IMR-90 (cell line): ENCODE results near the gene EYS. TPM values are rescaled to one million over a fixed set of nuclear protein-coding genes. Genes with fewer than 3 reads are reported as not detected.

ENCODE experiments used
- ATAC-seq: fragments of 200-7000 bp; cut with Tn5 transposase; 2 replicates; pipeline ENCODE4 v1.9.1; 2020; ENCODE audit warnings: low read depth, mild to moderate bottlenecking, moderate library complexity
- BruUV-seq: library from RNA; stranded (reverse); fragments of 400-500 nt; replicated peaks from 2 replicates; lab custom pipeline; 2021; lab: Mats Ljungman, UMichigan
- CTCF ChIA-PET: fragments of 300-600 bp; formaldehyde crosslinking; extraction: SDS; loops from one replicate; lab custom pipeline; 2021; ENCODE audit warnings: antibody characterized with exemption; lab: Yijun Ruan, JAX
- POLR2A ChIA-PET: fragments of 300-600 bp; sonication (Branson Sonifier 250); formaldehyde crosslinking; loops from one replicate; lab custom pipeline; 2022; ENCODE audit warnings: antibody characterized with exemption; ENCODE audit not compliant: unreplicated experiment; lab: Charles Lee
- DNase-seq: peaks from one replicate; pipeline ENCODE4 v3.0.0; 2013
- H2AFZ ChIP-seq: replicated peaks from 2 replicates; pipeline ENCODE3; 2013; ENCODE audit warnings: low read length, mild to moderate bottlenecking; ENCODE audit not compliant: poor library complexity
- H2AK5ac ChIP-seq: 2 replicates; pipeline ENCODE4 v1.6.1; 2013; ENCODE audit warnings: low read depth, low read length, inconsistent platforms
- H2AK9ac ChIP-seq: replicated peaks from 2 replicates; pipeline ENCODE3; 2013; ENCODE audit warnings: mild to moderate bottlenecking, low read depth, low read length, moderate library complexity; ENCODE audit not compliant: poor library complexity
- H2BK120ac ChIP-seq: 2 replicates; pipeline ENCODE4 v1.6.1; 2013; ENCODE audit warnings: low read depth, low read length, inconsistent platforms
- H2BK15ac ChIP-seq: 3 replicates; pipeline ENCODE4 v1.6.1; 2013; ENCODE audit warnings: low read depth, low read length, inconsistent platforms
- H2BK20ac ChIP-seq: 2 replicates; pipeline ENCODE4 v1.6.1; 2013; ENCODE audit warnings: low read depth, mild to moderate bottlenecking, inconsistent platforms, low read length, moderate library complexity
- H2BK5ac ChIP-seq: 2 replicates; pipeline ENCODE4 v1.6.1; 2013; ENCODE audit warnings: mild to moderate bottlenecking, low read depth, low read length, inconsistent platforms; ENCODE audit not compliant: poor library complexity, severe bottlenecking
- H3K14ac ChIP-seq: replicated peaks from 2 replicates; pipeline ENCODE4 v1.6.1; 2013; ENCODE audit warnings: low read depth, low read length, inconsistent platforms
- H3K18ac ChIP-seq: 2 replicates; pipeline ENCODE4 v1.6.1; 2013; ENCODE audit warnings: low read depth, low read length, control low read depth
- H3K23ac ChIP-seq: 2 replicates; pipeline ENCODE4 v1.6.1; 2013; ENCODE audit warnings: low read depth, low read length, inconsistent platforms
- H3K27ac ChIP-seq: 2 replicates; pipeline ENCODE4 v1.5.1; 2013; ENCODE audit warnings: mild to moderate bottlenecking, control low read depth, low read length; ENCODE audit not compliant: insufficient read depth
- H3K27me3 ChIP-seq: 2 replicates; pipeline ENCODE4 v1.6.1; 2013; ENCODE audit warnings: low read length; ENCODE audit not compliant: control insufficient read depth, insufficient read depth
- H3K36me3 ChIP-seq: 2 replicates; pipeline ENCODE4 v1.6.1; 2013; ENCODE audit warnings: low read length, mixed read lengths; ENCODE audit not compliant: control insufficient read depth, insufficient read depth
- H3K4ac ChIP-seq: 2 replicates; pipeline ENCODE4 v1.6.1; 2013; ENCODE audit warnings: low read depth, low read length, inconsistent platforms
- H3K4me1 ChIP-seq: 2 replicates; pipeline ENCODE4 v1.6.1; 2013; ENCODE audit warnings: low read length, mixed read lengths; ENCODE audit not compliant: control insufficient read depth, insufficient read depth
- H3K4me2 ChIP-seq: 2 replicates; pipeline ENCODE4 v1.6.1; 2013; ENCODE audit warnings: low read depth, mild to moderate bottlenecking, control low read depth, low read length, moderate library complexity
- H3K4me3 ChIP-seq: 2 replicates; pipeline ENCODE4 v1.5.1; 2013; ENCODE audit warnings: low read depth, mild to moderate bottlenecking, control low read depth, low read length, moderate library complexity; ENCODE audit not compliant: insufficient read depth
- H3K56ac ChIP-seq: 2 replicates; pipeline ENCODE4 v1.6.1; 2013; ENCODE audit warnings: low read length, inconsistent platforms; ENCODE audit not compliant: insufficient read depth; ENCODE audit errors: extremely low read depth
- H3K79me1 ChIP-seq, 2 experiments: 2 replicates each; pipeline ENCODE4 v1.6.1; 2013; ENCODE audit warnings: low read length in 2 of 2, inconsistent platforms in 1 of 2, low read depth in 1 of 2
- H3K9ac ChIP-seq: 2 replicates; pipeline ENCODE4 v1.6.1; 2013; ENCODE audit warnings: low read depth, low read length, control low read depth
- H3K9me1 ChIP-seq: 2 replicates; pipeline ENCODE4 v1.6.1; 2013; ENCODE audit warnings: low read length, inconsistent platforms; ENCODE audit not compliant: insufficient read depth
- H3K9me3 ChIP-seq: 2 replicates; pipeline ENCODE4 v1.6.1; 2013; ENCODE audit warnings: low read length; ENCODE audit not compliant: control insufficient read depth, insufficient read depth
- H4K20me1 ChIP-seq: 2 replicates; pipeline ENCODE4 v1.6.1; 2013; ENCODE audit warnings: low read length, inconsistent platforms; ENCODE audit not compliant: insufficient read depth
- H4K5ac ChIP-seq: 2 replicates; pipeline ENCODE4 v1.6.1; 2013; ENCODE audit warnings: mild to moderate bottlenecking, low read depth, low read length, control low read depth
- H4K8ac ChIP-seq, 2 experiments: 2 replicates each; pipeline ENCODE4 v1.6.1; 2013; ENCODE audit warnings: low read depth in 2 of 2, low read length in 2 of 2, control low read depth in 1 of 2, inconsistent platforms in 1 of 2
- H4K91ac ChIP-seq: 2 replicates; pipeline ENCODE4 v1.6.1; 2013; ENCODE audit warnings: low read depth, low read length, inconsistent platforms; ENCODE audit not compliant: insufficient read depth
- CTCF ChIP-seq: conservative IDR thresholded peaks from 2 replicates; pipeline ENCODE4 v1.5.1; 2012; ENCODE audit warnings: mild to moderate bottlenecking, low read depth, low read length, improper control_type of control experiment
- NFE2L2 ChIP-seq: fragments of 150-350 bp; IDR thresholded peaks from 2 replicates; pipeline ENCODE4 v1.6.1; 2016; ENCODE audit warnings: low read depth, mild to moderate bottlenecking, low read length
- WGBS, 2 experiments: methylation state at CpG; one replicate each; pipeline versions ENCODE4 v1.1.5 to v1.1.7; 2013; ENCODE audit warnings: missing lambda C conversion rate in 2 of 2; ENCODE audit not compliant: insufficient read length in 1 of 2; ENCODE audit errors: extremely low coverage in 2 of 2; 5-methylcytosine and 5-hydroxymethylcytosine counted together
- dilution Hi-C: fragments of 300-500 bp; cut with HindIII; formaldehyde crosslinking; loops from one replicate; pipeline ENCODE4 v1.14.3; 2018; ENCODE audit warnings: low sequenced_read_pairs; ENCODE audit not compliant: unreplicated experiment
- in situ Hi-C: fragments of 300-500 bp; cut with MboI; formaldehyde crosslinking; loops from 3 replicates; pipeline ENCODE4 v1.14.3; 2019; ENCODE audit warnings: low sequenced_read_pairs, inconsistent platforms, mixed read lengths
- intact Hi-C: fragments of 100-400 bp; cut with micrococcal nuclease; formaldehyde crosslinking; loops from 2 replicates; pipeline ENCODE4 v1.10.0; 2022
- polyA plus RNA-seq, 3 experiments: library from polyadenylated mRNA; depleted of rRNA; stranded (reverse); fragments of >200 nt; gene quantifications; 2 replicates each; pipeline ENCODE4 v1.2.3, GENCODE V29; 2012; ENCODE audit warnings: low replicate concordance in 1 of 3
- total RNA-seq: library from RNA; depleted of rRNA; stranded (reverse); fragments of >200 nt; gene quantifications from 2 replicates; pipeline ENCODE4 v1.2.3, GENCODE V29; 2012

The EYS gene
- total and polyA plus RNA-seq, 2 of the 4 experiments (the other 2 are of a cell fraction): under 0.01 TPM; not detected in 1

GRCh38 chr6:63706630-63707029 lies 2000.4 kb downstream of the EYS start:
- no peaks in the 10 kb centered on the region for H3K27me3 ChIP-seq
- no peak overlapping the region for H3K27ac ChIP-seq
- H3K36me3 ChIP-seq: peaks cover 23% of the 10 kb centered on the region
- no peak overlapping the region for H3K4ac ChIP-seq
- no peak for ATAC-seq
- H3K18ac ChIP-seq: no peak overlapping the region
- H2AK5ac ChIP-seq: no peak overlapping the region
- DNase-seq: no peak
- H2AFZ ChIP-seq: no peak overlapping the region
- no TSS peak for BruUV-seq
- no peak overlapping the region for H4K8ac ChIP-seq
- dilution Hi-C loops (no loop called here), intact Hi-C loops (no loop called here), in situ Hi-C loops (no loop called here)
- no peaks in the 10 kb centered on the region; a peak in 2 of 4 replicates for H3K79me1 ChIP-seq
- H3K9me3 ChIP-seq: no peaks in the 10 kb centered on the region
- no peaks in the 10 kb centered on the region for H3K4me1 ChIP-seq
- TF ChIP-seq NFE2L2 (no peak), CTCF (no peak)
- H3K23ac ChIP-seq: no peak overlapping the region
- H2BK120ac ChIP-seq: no peak overlapping the region
- no peak overlapping the region for H3K4me3 ChIP-seq
- no peaks in the 10 kb centered on the region for H4K20me1 ChIP-seq
- no peak overlapping the region for H3K4me2 ChIP-seq
- ChIA-PET POLR2A (no interaction called here), CTCF (no interaction called here)
- H3K56ac ChIP-seq: no peak overlapping the region
- no peak overlapping the region for H4K91ac ChIP-seq
- H3K9ac ChIP-seq: no peak overlapping the region
- H3K14ac ChIP-seq: no peak overlapping the region
- H2BK20ac ChIP-seq: no peak overlapping the region
- H2BK5ac ChIP-seq: no peak overlapping the region
- H2BK15ac ChIP-seq: no peak overlapping the region
- WGBS, 2 experiments: no CpG with 5 or more reads among the region's 2 CpGs
- no peak overlapping the region for H4K5ac ChIP-seq
- no peak overlapping the region for H2AK9ac ChIP-seq
- H3K9me1 ChIP-seq: no peaks in the 10 kb centered on the region
